GM19240 (cell line): ENCODE data around the gene RAB4B.
"Not testable (repeated sequence)": the region's sequence is repeated elsewhere in the genome, so short reads cannot be mapped to it uniquely, and the experiment has no call there.

ENCODE experiments used
- DNase-seq: peaks from one replicate; pipeline ENCODE4 v3.0.0; 2011; ENCODE audit warnings: low spot score; ENCODE audit not compliant: insufficient read length

RAB4B gene

DNA sequence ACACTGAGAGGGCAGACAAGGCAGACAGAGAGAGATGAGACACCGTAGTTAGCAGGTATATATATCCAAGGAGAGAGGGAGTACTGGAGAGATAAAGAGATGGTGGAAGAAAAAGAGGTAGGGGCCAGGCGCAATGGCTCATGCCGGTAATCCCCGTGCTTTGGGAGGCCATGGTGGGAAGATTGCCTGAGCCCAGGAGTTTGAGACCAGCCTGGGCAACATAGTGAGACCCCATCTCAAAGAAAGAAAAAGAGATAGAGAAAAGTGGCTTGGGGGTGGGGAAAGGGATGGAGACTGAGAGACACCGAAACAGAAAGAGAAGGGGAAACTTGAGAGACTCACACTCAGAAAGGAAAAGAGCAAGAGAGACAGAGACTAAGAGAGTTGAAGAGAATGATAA, 2.5 kb downstream of the RAB4B start:
- DNase-seq, result peak; percentile 24

GRCh38 chr19:40781140-40781539, 3.1 kb downstream of the RAB4B start:
- no peak for DNase-seq

DNA sequence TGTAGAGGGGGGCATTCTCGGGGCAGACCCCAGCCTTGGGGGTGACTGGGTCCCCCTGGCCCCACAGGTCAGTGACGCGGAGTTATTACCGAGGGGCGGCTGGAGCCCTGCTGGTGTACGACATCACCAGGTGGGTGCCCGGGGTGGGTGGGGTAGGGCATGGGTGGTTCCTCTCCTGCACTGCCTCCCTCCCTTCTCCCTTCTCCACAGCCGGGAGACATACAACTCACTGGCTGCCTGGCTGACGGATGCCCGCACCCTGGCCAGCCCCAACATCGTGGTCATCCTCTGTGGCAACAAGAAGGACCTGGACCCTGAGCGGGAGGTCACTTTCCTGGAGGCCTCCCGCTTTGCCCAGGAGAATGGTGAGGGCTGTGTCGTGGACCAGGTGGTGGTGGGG, 5.7 kb downstream of the RAB4B start:
- no peak for DNase-seq

DNA sequence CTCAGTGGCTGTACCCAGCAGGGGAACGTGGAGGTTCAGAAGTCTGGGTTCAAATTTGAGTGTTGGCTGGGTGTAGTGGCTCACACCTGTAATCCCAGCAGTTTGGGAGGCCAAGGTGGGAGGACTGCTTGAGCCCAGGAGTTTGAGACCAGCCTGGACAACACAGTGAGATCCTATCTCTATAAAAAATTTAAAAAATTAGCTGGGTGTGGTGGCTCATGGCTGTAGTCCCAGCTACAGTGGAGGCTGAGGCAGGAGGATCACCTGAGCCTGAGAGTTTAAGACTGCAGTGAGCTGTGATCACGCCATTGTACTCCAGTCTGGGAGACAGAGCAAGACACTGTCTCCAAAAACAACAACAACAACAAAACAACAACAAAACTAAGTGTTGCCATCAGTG, 6.1 kb downstream of the RAB4B start:
- not testable (repeated sequence) for DNase-seq

DNA sequence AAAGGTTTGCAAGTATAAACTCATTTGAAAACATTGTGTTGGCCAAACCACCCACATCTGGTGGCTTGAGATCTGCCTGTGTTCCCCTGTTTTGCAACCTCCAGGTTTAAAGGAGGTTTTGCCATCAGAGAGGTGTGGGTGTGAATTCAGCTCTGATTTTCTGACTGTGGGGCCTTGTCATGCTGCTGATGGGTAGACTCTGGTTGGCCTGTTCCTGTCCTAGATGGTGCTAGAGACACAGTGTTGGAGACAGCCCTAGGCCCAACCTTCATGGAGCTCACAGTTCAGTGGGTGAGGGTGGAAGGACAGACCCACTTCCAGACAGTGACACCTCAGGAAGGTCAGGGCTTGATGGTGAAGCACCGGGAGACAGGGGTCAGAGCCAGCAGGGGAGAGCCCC, 7.5 kb downstream of the RAB4B start:
- DNase-seq, result no peak

GRCh38 chr19:40786060-40787037, 8.3 kb downstream of the RAB4B start:
- DNase-seq, result no peak

DNA sequence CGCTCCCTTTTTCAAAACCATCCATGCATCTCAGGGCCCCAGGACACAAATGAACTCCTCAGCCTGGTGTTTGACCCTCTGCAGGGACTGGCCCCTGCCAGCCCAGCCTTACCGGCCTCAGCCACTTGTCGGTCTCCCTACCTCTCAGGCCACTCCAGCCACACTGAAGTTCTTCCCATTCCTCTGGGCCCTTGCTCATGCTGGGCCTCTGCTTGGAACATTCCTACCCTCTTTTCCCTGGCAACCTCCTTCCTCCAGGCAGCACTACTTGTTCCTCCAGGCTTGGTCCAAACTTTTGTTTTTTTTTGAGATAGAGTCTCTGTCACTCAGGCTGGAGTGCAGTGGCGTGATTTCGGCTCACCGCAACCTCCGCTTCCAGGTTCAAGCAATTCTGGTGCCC, 13.3 kb downstream of the RAB4B start:
- no peak for DNase-seq

DNA sequence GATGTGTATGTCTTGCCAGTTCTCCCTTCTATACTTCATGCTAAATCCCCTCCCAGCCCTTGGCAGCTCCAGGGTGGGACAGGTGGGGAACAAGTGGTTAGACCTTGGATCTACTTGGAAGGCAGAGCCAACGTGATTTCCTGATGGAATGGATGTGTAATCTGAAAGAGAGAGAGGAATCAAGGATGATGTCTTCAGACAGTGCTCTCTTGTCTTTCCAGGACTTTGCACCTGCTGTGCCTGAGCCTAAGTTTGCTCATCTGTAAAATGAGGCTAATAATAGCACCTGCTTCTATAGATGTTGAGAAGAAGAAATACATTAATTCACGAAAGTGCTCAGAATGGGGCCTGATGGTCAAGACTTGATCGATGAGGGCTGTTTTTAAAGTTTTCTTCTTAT, 13.9 kb downstream of the RAB4B start:
- DNase-seq, result no peak

- no peak for DNase-seq
Measured at GRCh38 chr19:40797166-40797962, 19.3 kb downstream of the RAB4B start.

GRCh38 chr19:40797963-40798682, 20.1 kb downstream of the RAB4B start:
- peak; percentile 85 for DNase-seq

DNA sequence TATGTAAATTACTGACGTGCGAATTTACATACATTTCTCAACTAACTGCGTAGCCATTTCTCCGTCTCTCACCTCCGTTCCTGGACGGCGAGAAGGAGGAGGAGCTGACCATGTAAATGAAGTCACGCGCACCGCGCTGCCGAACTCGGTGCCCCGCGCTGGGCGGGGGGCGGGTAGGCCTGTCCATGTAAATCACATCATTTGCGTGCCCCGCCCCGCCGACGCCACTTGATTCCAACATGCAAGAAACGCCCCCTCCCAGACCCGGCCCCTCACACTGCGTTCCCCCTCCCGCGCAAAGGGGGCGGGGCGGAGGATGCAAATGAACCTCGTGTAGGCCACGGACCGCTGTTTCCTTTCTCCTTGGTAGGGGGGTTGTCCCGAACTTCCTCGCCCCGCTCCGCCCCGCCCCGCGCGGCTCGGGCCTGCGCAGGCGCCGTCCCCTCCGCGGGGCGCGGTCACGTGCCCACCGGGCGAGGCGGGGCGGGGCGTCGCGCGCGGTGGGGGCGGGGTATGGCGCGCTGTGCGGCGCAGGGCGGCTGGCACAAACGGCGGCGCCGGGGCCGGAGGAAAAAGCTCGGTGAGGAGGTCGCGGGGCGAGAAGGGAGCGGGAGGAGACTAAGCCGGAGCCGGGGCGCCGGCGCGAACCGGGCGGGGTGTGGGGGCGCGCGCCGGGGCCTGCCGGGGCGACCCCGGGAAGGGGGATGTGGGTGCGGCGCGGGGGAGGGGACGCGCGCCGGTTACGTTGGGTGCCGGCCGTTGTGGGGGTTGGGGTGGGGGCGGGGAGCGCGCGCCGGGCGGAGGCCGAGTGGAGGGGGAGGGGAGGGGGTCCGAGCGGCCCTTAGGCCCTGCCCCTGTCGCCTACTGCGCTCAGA, 20.9 kb downstream of the RAB4B start, which contains the start of gene EGLN2:
TSS of gene EGLN2 (plus strand) at position 509 of the 875 bp plus-strand sequence. CDS start 1,382 bp downstream, outside the sequence.
- peak; percentile 83 for DNase-seq

DNA sequence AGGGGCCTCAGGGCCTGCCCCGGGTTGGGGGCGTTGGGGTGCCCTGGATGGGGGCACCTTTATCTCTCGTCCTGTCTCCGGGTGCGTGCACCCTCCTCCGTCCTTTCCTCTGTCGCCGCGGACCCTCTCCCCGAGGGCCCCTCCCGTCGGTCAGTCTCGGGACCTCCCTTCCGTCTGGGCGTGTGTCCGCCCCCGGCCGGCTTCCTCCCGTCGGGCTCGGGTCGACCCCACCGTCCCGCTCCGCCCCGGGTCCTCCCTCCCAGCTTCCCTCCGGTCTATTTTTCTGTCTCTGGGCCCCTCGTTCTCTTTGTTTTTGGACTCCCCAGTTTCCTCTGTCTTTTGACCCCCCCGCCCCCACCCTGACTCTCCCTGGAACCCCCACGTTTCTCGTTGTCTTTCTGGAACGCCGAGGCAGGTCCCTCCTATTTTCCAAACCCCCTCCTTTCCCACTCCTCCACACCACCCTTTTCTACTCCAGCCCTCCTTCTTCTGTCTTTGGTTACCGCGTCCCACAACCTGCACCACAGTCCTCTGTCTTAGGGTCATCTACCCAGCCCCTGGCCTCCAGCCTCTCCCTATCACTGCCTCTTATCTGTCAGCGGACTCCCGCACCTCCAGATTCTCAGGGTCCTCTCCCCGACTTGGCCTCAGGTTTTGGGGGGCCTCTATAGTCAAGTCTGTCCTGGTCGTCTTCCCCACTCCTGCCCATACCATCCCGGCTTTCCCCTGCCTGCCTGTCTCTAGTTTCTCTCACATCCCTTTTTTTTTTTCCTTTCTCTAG, 21.7 kb downstream of the RAB4B start:
- no peak for DNase-seq

GRCh38 chr19:40800339-40800996, 22.4 kb downstream of the RAB4B start:
- no peak for DNase-seq

DNA sequence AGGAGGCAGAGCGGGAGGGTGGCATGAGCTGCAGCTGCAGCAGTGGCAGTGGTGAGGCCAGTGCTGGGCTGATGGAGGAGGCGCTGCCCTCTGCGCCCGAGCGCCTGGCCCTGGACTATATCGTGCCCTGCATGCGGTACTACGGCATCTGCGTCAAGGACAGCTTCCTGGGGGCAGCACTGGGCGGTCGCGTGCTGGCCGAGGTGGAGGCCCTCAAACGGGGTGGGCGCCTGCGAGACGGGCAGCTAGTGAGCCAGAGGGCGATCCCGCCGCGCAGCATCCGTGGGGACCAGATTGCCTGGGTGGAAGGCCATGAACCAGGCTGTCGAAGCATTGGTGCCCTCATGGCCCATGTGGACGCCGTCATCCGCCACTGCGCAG, 22.9 kb downstream of the RAB4B start:
- no peak for DNase-seq

DNA sequence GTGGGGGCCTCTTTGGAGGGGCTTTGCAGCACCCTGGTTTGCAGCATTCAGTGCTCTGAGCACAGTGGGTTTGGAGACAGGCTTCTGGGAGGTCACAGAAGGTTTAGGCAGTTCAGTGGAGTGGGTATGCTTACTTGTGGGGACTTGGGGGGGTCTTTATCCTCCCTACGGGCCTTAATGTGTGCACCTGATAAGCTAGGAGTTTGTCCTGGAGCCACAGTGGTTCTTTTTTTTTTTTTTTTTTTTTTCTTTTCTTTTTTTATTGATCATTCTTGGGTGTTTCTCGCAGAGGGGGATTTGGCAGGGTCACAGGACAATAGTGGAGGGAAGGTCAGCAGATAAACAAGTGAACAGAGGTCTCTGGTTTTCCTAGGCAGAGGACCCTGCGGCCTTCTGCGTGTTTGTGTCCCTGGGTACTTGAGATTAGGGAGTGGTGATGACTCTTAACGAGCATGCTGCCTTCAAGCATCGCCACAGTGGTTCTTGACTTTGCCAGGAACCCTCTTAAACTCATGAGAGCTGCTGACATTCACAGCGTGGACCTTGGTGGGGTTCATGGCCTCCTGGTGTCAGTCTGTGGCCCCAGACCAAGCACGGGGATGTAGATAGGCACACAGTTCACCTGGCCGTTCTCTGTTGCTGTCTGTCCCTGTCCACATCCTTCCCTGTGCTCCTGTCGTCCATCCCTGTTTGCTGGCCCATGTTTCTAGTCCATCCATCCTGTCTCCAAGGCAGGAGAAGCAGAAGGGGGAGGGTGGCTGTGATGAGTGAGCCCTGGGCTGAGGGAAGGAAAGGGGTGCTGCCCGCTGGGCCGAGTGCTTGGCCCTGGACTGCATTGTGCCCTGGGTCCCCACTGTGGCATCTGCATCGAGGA, 23.6 kb downstream of the RAB4B start:
- DNase-seq, result no peak

GRCh38 chr19:40802300-40803169, 24.5 kb downstream of the RAB4B start:
- DNase-seq, result no peak

DNA sequence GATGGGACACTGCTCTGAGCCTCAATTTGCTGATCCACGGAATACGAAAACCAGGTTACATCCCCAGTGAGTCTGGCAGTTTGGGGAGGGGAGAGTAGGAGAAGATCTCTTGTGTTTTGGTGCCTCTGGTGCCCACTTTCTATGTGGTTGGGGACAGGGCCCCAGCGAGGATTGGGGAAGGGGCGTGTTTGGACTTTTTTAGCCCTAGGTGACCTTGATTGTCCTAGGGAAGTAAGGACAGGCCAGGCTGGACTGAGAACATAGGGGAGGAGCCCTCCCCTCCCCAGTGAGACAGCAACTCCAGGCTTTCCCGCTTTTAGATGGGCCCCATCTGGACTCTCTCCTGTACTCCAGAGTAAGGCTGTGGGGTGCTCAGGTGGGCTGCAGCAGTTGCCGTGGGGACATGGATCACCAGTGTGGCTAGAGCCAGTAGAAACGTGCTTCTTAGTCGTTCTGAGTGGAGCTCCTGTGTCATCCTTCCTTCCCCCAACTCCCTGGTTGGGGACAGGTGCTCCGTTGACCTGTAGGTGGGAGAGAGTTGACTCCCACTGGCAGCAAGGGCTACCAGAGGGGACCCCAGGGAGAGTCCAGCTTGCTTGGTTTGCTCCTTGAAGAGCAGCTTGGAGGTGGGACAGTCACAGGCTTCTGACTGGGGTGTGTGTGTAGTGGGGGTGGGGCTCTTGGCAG, 25.3 kb downstream of the RAB4B start:
- no peak for DNase-seq
